LNCAP (cell line): ENCODE measurements around the gene ARHGEF28.

Experiments used
- TF ChIP-seq, protein P1 (sequence below): fragments of 450-650 bp; IDR thresholded peaks from 2 replicates; pipeline ENCODE4 v1.5.1; 2017; ENCODE audit warnings: mild to moderate bottlenecking

The ARHGEF28 gene

DNA sequence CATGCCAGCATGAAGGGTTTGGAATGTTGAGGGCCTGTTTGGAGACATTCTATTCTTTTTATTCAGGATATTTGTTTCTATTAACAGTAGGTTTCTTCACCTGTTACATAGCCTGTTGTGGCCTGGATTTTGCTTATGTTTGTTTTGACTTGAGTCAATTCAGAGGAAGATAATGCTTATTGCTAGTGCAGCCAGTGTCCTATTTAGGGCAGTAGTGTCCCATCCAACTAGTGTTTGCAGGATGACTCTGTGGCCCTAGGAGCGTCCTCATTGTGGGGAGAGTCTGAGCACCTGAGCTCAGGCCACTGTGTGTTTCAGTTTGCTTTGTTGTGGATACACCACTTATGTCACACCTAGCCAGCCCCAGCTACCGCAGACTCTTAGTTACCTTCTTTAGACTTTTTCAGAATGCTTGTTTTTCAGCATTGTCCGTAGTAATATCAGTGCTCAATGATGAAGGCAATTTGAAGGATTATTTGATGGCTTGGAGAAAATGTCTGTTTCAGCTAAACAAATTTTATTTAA, 90.3 kb downstream of the ARHGEF28 start:
- TF ChIP-seq, protein P1, sequence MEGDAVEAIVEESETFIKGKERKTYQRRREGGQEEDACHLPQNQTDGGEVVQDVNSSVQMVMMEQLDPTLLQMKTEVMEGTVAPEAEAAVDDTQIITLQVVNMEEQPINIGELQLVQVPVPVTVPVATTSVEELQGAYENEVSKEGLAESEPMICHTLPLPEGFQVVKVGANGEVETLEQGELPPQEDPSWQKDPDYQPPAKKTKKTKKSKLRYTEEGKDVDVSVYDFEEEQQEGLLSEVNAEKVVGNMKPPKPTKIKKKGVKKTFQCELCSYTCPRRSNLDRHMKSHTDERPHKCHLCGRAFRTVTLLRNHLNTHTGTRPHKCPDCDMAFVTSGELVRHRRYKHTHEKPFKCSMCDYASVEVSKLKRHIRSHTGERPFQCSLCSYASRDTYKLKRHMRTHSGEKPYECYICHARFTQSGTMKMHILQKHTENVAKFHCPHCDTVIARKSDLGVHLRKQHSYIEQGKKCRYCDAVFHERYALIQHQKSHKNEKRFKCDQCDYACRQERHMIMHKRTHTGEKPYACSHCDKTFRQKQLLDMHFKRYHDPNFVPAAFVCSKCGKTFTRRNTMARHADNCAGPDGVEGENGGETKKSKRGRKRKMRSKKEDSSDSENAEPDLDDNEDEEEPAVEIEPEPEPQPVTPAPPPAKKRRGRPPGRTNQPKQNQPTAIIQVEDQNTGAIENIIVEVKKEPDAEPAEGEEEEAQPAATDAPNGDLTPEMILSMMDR, result no peak

DNA sequence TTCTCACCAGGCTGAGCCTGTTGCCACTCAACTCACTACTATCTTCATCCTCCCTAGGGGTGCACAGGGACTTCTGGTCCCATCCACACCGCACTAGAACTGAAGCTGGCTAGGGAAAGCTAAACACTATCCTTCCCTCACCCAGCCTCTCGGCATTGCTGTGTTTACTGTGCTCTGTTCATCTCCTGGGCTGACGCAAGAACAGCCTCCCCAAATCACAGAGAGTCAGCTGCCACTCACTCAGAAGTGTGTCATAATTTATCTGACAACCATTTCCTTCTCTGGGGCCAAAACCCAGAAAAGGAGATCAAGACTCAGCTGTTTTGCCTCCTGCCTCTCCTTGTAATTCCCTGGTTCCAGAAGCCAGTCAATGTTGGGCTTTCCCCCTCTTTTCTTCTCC, 92.8 kb downstream of the ARHGEF28 start:
- TF ChIP-seq, protein P1, result no peak

DNA sequence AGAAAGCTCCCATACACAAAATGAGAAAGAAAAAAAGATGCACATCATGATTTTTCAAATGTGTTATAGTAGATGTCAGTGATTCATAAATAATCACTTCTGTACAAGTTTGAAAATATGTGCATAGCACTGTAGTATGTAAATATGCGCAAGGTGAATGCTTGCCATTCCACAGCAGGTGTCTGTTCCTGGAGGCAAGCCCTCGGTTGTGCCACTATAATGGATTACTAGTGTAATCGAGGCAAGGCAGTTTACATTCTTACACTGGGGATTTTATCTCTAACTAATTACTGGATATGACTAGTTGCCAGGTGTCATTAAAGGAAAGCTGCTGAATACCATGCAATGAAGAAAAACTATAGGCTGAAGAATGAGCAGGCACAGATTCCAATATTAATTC, 93.6 kb downstream of the ARHGEF28 start:
- TF ChIP-seq, protein P1, result no peak

DNA sequence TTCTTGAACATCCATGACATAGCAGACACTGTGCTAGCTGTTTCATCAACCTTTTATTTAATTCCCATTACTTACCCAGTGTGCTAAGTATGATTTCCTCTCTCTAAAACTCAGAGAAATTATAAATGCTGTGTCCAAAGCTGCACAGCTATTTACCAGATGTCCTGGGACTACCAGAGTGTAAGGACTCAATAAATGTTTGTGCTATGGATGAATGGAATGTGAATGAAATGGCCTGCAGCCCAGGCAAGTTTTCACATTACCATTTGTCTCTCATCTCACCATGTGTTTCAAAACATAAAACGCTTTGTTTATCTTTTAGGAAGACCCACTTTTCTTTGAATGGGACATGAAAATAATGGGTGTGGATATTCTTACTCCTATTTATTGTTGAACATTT, 96.2 kb downstream of the ARHGEF28 start:
- TF ChIP-seq, protein P1, result no peak

DNA sequence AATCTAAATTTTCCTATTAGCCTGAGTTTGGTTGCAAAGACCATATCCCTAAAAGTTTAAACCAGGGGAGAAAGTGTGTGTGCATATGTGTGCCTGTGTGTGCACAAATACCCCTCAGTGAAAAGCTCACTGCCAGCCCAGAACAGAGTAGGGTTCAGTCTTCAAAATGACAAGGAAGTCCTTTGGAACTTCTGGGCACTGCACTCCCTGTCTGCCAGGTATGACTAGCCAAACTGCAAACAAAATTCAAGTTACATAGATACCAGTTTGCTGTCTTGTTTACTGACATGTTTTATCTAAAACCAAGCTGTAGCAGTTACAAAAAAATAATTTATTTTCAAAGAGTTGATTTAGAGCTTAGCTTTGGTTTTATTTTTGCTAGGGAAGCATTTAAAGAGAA, 100.1 kb downstream of the ARHGEF28 start:
- TF ChIP-seq, protein P1, result no peak

DNA sequence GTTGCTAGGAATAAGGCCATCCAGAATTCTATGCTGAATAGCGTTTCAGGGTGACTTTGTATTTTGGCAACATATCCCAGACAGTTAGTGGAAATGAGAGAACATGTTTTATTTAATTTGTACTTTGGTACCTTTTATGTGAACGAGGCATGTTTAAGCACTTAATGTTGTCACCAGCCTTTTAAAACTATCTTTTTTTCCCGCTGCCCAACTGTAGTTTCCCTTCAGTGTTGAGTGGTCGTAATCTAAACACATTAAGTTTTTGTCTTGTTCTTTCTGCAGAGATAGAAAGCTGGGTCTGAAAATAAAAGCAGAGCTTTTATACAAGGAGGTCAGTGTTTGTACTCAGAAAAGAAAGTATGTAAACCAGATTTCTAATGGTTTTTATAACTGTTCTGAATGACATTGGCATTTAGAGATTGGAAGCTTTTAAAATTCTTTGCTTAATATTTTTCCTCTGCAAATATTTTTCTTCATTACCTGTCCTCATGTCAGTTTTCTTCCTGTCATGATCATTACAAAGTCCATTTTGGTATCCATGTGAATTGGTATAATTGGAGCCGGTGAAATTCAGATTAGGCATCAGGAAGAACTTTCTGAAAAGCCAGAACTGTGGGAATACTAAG, 100.7 kb downstream of the ARHGEF28 start:
- TF ChIP-seq, protein P1, result no peak

DNA sequence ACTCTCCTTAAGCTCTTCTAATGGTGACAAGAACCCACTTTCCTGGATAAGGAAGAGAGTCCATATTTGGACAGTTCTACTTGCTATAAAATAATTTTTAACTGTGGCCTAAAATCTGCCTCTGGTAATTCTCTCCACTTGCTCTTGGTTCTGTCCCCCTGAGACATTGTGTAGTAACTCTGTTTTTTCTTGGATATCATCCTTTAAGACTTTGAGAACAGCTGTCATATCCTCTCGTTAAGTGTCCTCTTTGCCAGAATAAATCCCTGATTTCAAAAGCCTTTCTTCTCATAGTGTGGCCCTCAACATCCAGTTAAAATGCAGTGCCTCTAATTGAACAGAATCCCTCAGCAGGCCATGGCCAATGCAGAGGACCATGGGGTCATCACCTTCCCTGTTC, 101.5 kb downstream of the ARHGEF28 start:
- TF ChIP-seq, protein P1, result no peak
